GM19193 (cell line): ENCODE data around the gene TCF3.

ENCODE experiments used
- POLR2A ChIP-seq: IDR thresholded peaks from 4 replicates; pipeline ENCODE4 v1.6.1; 2011; ENCODE audit not compliant: insufficient read depth, insufficient read length; ENCODE audit errors: extremely low read depth

TCF3 gene

DNA sequence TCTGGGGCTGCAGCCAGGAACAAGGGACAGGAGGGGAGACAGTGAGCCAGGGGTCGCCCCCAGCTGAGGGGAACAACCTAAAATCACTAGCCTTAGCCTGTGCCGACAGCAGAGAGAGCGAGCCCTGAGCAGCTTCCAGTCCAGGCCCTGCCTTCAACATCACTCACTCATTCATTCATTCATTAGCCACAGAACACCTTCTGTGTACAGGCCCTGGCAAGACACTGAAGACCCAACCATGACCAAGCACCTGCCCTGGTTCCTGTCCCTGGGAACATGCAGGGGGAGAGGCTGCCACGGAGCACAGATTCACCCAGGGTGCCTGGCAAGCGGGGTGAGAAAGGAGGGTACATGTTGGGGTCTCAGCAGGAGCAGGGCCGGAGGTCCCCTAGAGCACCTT, 89.2 kb downstream of the TCF3 start:
- TF ChIP-seq POLR2A, result no peak

- TF ChIP-seq POLR2A, result no peak
Observed at GRCh38 chr19:1561236-1561842, 91.1 kb downstream of the TCF3 start.

- TF ChIP-seq POLR2A, result no peak
Observed at GRCh38 chr19:1560286-1560882, 92.0 kb downstream of the TCF3 start.
